IMR-90 (cell line): ENCODE data around the gene DENND6A. TPM values are rescaled to one million over a fixed set of nuclear protein-coding genes. Genes with fewer than 3 reads are reported as not detected.
A peak's percentile ranks its signal among the peaks of the same experiment; 100 is the strongest.

Source experiments
- ATAC-seq: fragments of 200-7000 bp; cut with Tn5 transposase; 2 replicates; pipeline ENCODE4 v1.9.1; 2020; ENCODE audit warnings: low read depth, mild to moderate bottlenecking, moderate library complexity
- BruUV-seq: library from RNA; stranded (reverse); fragments of 400-500 nt; replicated peaks from 2 replicates; lab custom pipeline; 2021; lab: Mats Ljungman, UMichigan
- CTCF ChIA-PET: fragments of 300-600 bp; formaldehyde crosslinking; extraction: SDS; loops from one replicate; lab custom pipeline; 2021; ENCODE audit warnings: antibody characterized with exemption; lab: Yijun Ruan, JAX
- POLR2A ChIA-PET: fragments of 300-600 bp; sonication (Branson Sonifier 250); formaldehyde crosslinking; loops from one replicate; lab custom pipeline; 2022; ENCODE audit warnings: antibody characterized with exemption; ENCODE audit not compliant: unreplicated experiment; lab: Charles Lee
- DNase-seq: peaks from one replicate; pipeline ENCODE4 v3.0.0; 2013
- H2AFZ ChIP-seq: replicated peaks from 2 replicates; pipeline ENCODE3; 2013; ENCODE audit warnings: low read length, mild to moderate bottlenecking; ENCODE audit not compliant: poor library complexity
- H2AK5ac ChIP-seq: 2 replicates; pipeline ENCODE4 v1.6.1; 2013; ENCODE audit warnings: low read depth, low read length, inconsistent platforms
- H2AK9ac ChIP-seq: replicated peaks from 2 replicates; pipeline ENCODE3; 2013; ENCODE audit warnings: mild to moderate bottlenecking, low read depth, low read length, moderate library complexity; ENCODE audit not compliant: poor library complexity
- H2BK120ac ChIP-seq: 2 replicates; pipeline ENCODE4 v1.6.1; 2013; ENCODE audit warnings: low read depth, low read length, inconsistent platforms
- H2BK15ac ChIP-seq: 3 replicates; pipeline ENCODE4 v1.6.1; 2013; ENCODE audit warnings: low read depth, low read length, inconsistent platforms
- H2BK20ac ChIP-seq: 2 replicates; pipeline ENCODE4 v1.6.1; 2013; ENCODE audit warnings: low read depth, mild to moderate bottlenecking, inconsistent platforms, low read length, moderate library complexity
- H2BK5ac ChIP-seq: 2 replicates; pipeline ENCODE4 v1.6.1; 2013; ENCODE audit warnings: mild to moderate bottlenecking, low read depth, low read length, inconsistent platforms; ENCODE audit not compliant: poor library complexity, severe bottlenecking
- H3K14ac ChIP-seq: replicated peaks from 2 replicates; pipeline ENCODE4 v1.6.1; 2013; ENCODE audit warnings: low read depth, low read length, inconsistent platforms
- H3K18ac ChIP-seq: 2 replicates; pipeline ENCODE4 v1.6.1; 2013; ENCODE audit warnings: low read depth, low read length, control low read depth
- H3K23ac ChIP-seq: 2 replicates; pipeline ENCODE4 v1.6.1; 2013; ENCODE audit warnings: low read depth, low read length, inconsistent platforms
- H3K27ac ChIP-seq: 2 replicates; pipeline ENCODE4 v1.5.1; 2013; ENCODE audit warnings: mild to moderate bottlenecking, control low read depth, low read length; ENCODE audit not compliant: insufficient read depth
- H3K27me3 ChIP-seq: 2 replicates; pipeline ENCODE4 v1.6.1; 2013; ENCODE audit warnings: low read length; ENCODE audit not compliant: control insufficient read depth, insufficient read depth
- H3K36me3 ChIP-seq: 2 replicates; pipeline ENCODE4 v1.6.1; 2013; ENCODE audit warnings: low read length, mixed read lengths; ENCODE audit not compliant: control insufficient read depth, insufficient read depth
- H3K4ac ChIP-seq: 2 replicates; pipeline ENCODE4 v1.6.1; 2013; ENCODE audit warnings: low read depth, low read length, inconsistent platforms
- H3K4me1 ChIP-seq: 2 replicates; pipeline ENCODE4 v1.6.1; 2013; ENCODE audit warnings: low read length, mixed read lengths; ENCODE audit not compliant: control insufficient read depth, insufficient read depth
- H3K4me2 ChIP-seq: 2 replicates; pipeline ENCODE4 v1.6.1; 2013; ENCODE audit warnings: low read depth, mild to moderate bottlenecking, control low read depth, low read length, moderate library complexity
- H3K4me3 ChIP-seq: 2 replicates; pipeline ENCODE4 v1.5.1; 2013; ENCODE audit warnings: low read depth, mild to moderate bottlenecking, control low read depth, low read length, moderate library complexity; ENCODE audit not compliant: insufficient read depth
- H3K56ac ChIP-seq: 2 replicates; pipeline ENCODE4 v1.6.1; 2013; ENCODE audit warnings: low read length, inconsistent platforms; ENCODE audit not compliant: insufficient read depth; ENCODE audit errors: extremely low read depth
- H3K79me1 ChIP-seq, 2 experiments: 2 replicates each; pipeline ENCODE4 v1.6.1; 2013; ENCODE audit warnings: low read length in 2 of 2, inconsistent platforms in 1 of 2, low read depth in 1 of 2
- H3K9ac ChIP-seq: 2 replicates; pipeline ENCODE4 v1.6.1; 2013; ENCODE audit warnings: low read depth, low read length, control low read depth
- H3K9me1 ChIP-seq: 2 replicates; pipeline ENCODE4 v1.6.1; 2013; ENCODE audit warnings: low read length, inconsistent platforms; ENCODE audit not compliant: insufficient read depth
- H3K9me3 ChIP-seq: 2 replicates; pipeline ENCODE4 v1.6.1; 2013; ENCODE audit warnings: low read length; ENCODE audit not compliant: control insufficient read depth, insufficient read depth
- H4K20me1 ChIP-seq: 2 replicates; pipeline ENCODE4 v1.6.1; 2013; ENCODE audit warnings: low read length, inconsistent platforms; ENCODE audit not compliant: insufficient read depth
- H4K5ac ChIP-seq: 2 replicates; pipeline ENCODE4 v1.6.1; 2013; ENCODE audit warnings: mild to moderate bottlenecking, low read depth, low read length, control low read depth
- H4K8ac ChIP-seq, 2 experiments: 2 replicates each; pipeline ENCODE4 v1.6.1; 2013; ENCODE audit warnings: low read depth in 2 of 2, low read length in 2 of 2, control low read depth in 1 of 2, inconsistent platforms in 1 of 2
- H4K91ac ChIP-seq: 2 replicates; pipeline ENCODE4 v1.6.1; 2013; ENCODE audit warnings: low read depth, low read length, inconsistent platforms; ENCODE audit not compliant: insufficient read depth
- CEBPB ChIP-seq: IDR thresholded peaks from 2 replicates; pipeline ENCODE4 v1.6.1; 2012; ENCODE audit warnings: low read depth, low read length, improper control_type of control experiment
- WGBS, 2 experiments: methylation state at CpG; one replicate each; pipeline versions ENCODE4 v1.1.5 to v1.1.7; 2013; ENCODE audit warnings: missing lambda C conversion rate in 2 of 2; ENCODE audit not compliant: insufficient read length in 1 of 2; ENCODE audit errors: extremely low coverage in 2 of 2; 5-methylcytosine and 5-hydroxymethylcytosine counted together
- dilution Hi-C: fragments of 300-500 bp; cut with HindIII; formaldehyde crosslinking; loops from one replicate; pipeline ENCODE4 v1.14.3; 2018; ENCODE audit warnings: low sequenced_read_pairs; ENCODE audit not compliant: unreplicated experiment
- in situ Hi-C: fragments of 300-500 bp; cut with MboI; formaldehyde crosslinking; loops from 3 replicates; pipeline ENCODE4 v1.14.3; 2019; ENCODE audit warnings: low sequenced_read_pairs, inconsistent platforms, mixed read lengths
- intact Hi-C: fragments of 100-400 bp; cut with micrococcal nuclease; formaldehyde crosslinking; loops from 2 replicates; pipeline ENCODE4 v1.10.0; 2022
- polyA plus RNA-seq, 3 experiments: library from polyadenylated mRNA; depleted of rRNA; stranded (reverse); fragments of >200 nt; gene quantifications; 2 replicates each; pipeline ENCODE4 v1.2.3, GENCODE V29; 2012; ENCODE audit warnings: low replicate concordance in 1 of 3
- total RNA-seq: library from RNA; depleted of rRNA; stranded (reverse); fragments of >200 nt; gene quantifications from 2 replicates; pipeline ENCODE4 v1.2.3, GENCODE V29; 2012
- TF ChIP-seq, protein P1 (sequence below): fragments of 150-350 bp; IDR thresholded peaks from 2 replicates; pipeline ENCODE4 v1.6.1; 2016; ENCODE audit warnings: low read depth, mild to moderate bottlenecking, low read length, moderate library complexity, borderline replicate concordance

The DENND6A gene
- total and polyA plus RNA-seq, 2 of the 4 experiments (the other 2 are of a cell fraction) = 3.8 to 9.0 TPM

DNA sequence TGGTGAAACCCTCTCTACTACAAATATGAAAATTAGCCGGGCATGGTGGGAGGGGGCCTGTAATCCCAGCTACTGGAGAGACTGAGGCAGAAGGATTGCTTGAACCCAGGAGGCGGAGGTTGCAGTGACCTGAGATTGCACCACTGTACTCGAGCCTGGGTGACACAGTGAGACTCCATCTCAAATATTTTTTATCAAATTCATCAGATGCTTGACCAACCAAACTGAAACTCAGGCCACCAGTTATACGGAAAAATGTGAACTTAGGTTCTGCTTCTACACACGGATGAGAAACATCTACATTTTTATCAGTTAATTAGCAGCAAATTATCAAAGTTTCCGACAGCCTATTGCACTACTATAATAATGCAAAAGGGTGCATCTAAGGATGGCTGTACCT lies 100.6 kb downstream of the DENND6A start:
- in situ Hi-C loops = no loop called here

More for the DNA sequence above, 100.6 kb downstream of the DENND6A start:
- peaks cover 12% of the 10 kb centered on the region for H3K36me3 ChIP-seq
- dilution Hi-C loops (no loop called here), intact Hi-C loops (no loop called here)
- no peak overlapping the region for H2BK5ac ChIP-seq
- H2BK15ac ChIP-seq = no peak overlapping the region
- DNase-seq = no peak
- H3K9me3 ChIP-seq = no peaks in the 10 kb centered on the region
- no peak overlapping the region for H2BK20ac ChIP-seq
- no peak overlapping the region for H3K4ac ChIP-seq
- WGBS, 2 experiments = 40% methylated on average over 1 of the region's 6 CpGs; no CpG with 5 or more reads in 1 of the 2 experiments
- BruUV-seq = no TSS peak
- H4K20me1 ChIP-seq = peaks cover 97% of the 10 kb centered on the region
- peak overlapping the region; percentile 21; the same call in 1 of the 2 replicates for H3K4me2 ChIP-seq
- CTCF ChIA-PET = no interaction called here
- H3K14ac ChIP-seq = no peak overlapping the region
- H4K8ac ChIP-seq = no peak overlapping the region
- POLR2A ChIA-PET = no interaction called here
- H3K9ac ChIP-seq = no peak overlapping the region
- H3K4me1 ChIP-seq = peaks cover 7% of the 10 kb centered on the region
- no peak overlapping the region for H2AFZ ChIP-seq
- H3K9me1 ChIP-seq = no peaks in the 10 kb centered on the region; the same call in 1 of the 2 replicates
- no peak overlapping the region for H3K18ac ChIP-seq
- H3K23ac ChIP-seq = no peak overlapping the region
- H4K91ac ChIP-seq = no peak overlapping the region
- H2BK120ac ChIP-seq = no peak overlapping the region
- H2AK9ac ChIP-seq = no peak overlapping the region
- H2AK5ac ChIP-seq = no peak overlapping the region
- ATAC-seq = no peak
- H4K5ac ChIP-seq = no peak overlapping the region
- H3K56ac ChIP-seq = no peak overlapping the region
- H3K4me3 ChIP-seq = no peak overlapping the region
- H3K27ac ChIP-seq = no peak overlapping the region
- no peaks in the 10 kb centered on the region for H3K27me3 ChIP-seq
- H3K79me1 ChIP-seq = peaks cover 0 to 10% of the 10 kb centered on the region in 2 experiments; a peak in 1 of 4 replicates
- TF ChIP-seq, protein P1, sequence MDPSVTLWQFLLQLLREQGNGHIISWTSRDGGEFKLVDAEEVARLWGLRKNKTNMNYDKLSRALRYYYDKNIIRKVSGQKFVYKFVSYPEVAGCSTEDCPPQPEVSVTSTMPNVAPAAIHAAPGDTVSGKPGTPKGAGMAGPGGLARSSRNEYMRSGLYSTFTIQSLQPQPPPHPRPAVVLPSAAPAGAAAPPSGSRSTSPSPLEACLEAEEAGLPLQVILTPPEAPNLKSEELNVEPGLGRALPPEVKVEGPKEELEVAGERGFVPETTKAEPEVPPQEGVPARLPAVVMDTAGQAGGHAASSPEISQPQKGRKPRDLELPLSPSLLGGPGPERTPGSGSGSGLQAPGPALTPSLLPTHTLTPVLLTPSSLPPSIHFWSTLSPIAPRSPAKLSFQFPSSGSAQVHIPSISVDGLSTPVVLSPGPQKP = no peak
- TF ChIP-seq CEBPB = 0 out of 2 replicates have a peak, but pooled peaks have one; percentile 9
